ENCODE data around the gene C3AR1. TPM values are rescaled to one million over a fixed set of nuclear protein-coding genes. Genes with fewer than 3 reads are reported as not detected.

Gene C3AR1
- total RNA-seq, 1 experiment from 2014 or later = not detected

- Histone ChIP-seq H3K23ac (ENCODE audit: insufficient read length, low read depth, low read length) (no peak overlapping the region), H3K4me2 (ENCODE audit: insufficient read depth, insufficient read length, low read length) (peak overlapping the region; percentile 71), H2BK12ac (ENCODE audit: insufficient read length, low read depth, low read length) (no peak overlapping the region), H3K9ac (ENCODE audit: extremely low read depth, insufficient read length, low read length) (peak overlapping the region; percentile 51), H2BK5ac (ENCODE audit: insufficient read length, low read length) (no peak overlapping the region), H3K9me3 (ENCODE audit: control insufficient read depth, low read depth, low read length) (no peaks in the 10 kb centered on the region), H3K79me1 (ENCODE audit: insufficient read depth, low read depth, low read length, poor library complexity, severe bottlenecking) (no peaks in the 10 kb centered on the region), H2BK20ac (ENCODE audit: low read depth, low read length, poor library complexity, severe bottlenecking) (no peak overlapping the region), H3T11ph (ENCODE audit: low read length) (no peak overlapping the region), H3K18ac (ENCODE audit: insufficient read length, low read depth, low read length) (peak overlapping the region; percentile 36), H2AK5ac (ENCODE audit: insufficient read length, low read length) (no peak overlapping the region), H4K20me1 (ENCODE audit: control insufficient read depth, insufficient read depth, insufficient read length) (no peaks in the 10 kb centered on the region), H3K79me2 (ENCODE audit: insufficient read depth, low read length) (no peaks in the 10 kb centered on the region; the same call in 1 of the 2 replicates), H3K4me1 (ENCODE audit: insufficient read depth, low read length) (peaks cover 25% of the 10 kb centered on the region; the same call in 1 of the 2 replicates), H4K91ac (ENCODE audit: insufficient read length, low read depth, low read length) (no peak overlapping the region), H3K27me3 (ENCODE audit: insufficient read depth, low read length) (no peaks in the 10 kb centered on the region), H3K23me2 (ENCODE audit: insufficient read length, low read depth, low read length, poor library complexity, severe bottlenecking) (peaks cover 11% of the 10 kb centered on the region), H4K5ac (ENCODE audit: insufficient read length, low read depth, low read length) (no peak overlapping the region), H2AFZ (ENCODE audit: low read length) (no peak overlapping the region), H3K27ac (ENCODE audit: insufficient read length, low read depth, low read length) (no peak overlapping the region), H2BK15ac (ENCODE audit: low read depth, low read length) (no peak overlapping the region), H3K4ac (ENCODE audit: low read depth, low read length) (no peak overlapping the region), H3K14ac (ENCODE audit: insufficient read depth, low read length) (no peak overlapping the region; the same call in 1 of the 2 replicates), H3K56ac (ENCODE audit: insufficient read length, low read depth, low read length) (no peak overlapping the region), H4K8ac (replicated peaks; ENCODE audit: insufficient read length, low read depth, low read length) (no peak overlapping the region), H2BK120ac (ENCODE audit: low read depth, low read length, poor library complexity, severe bottlenecking) (no peak overlapping the region)
- Mint-ChIP-seq H3K27me3 (ENCODE audit: low read depth) (peaks cover 8% of the 10 kb centered on the region), H3K4me1 (peaks cover 50 to 57% of the 10 kb centered on the region in 2 experiments), H3K36me3 (ENCODE audit: insufficient read depth in 1 of 3, low read depth in 3 of 3) (no peaks in the 10 kb centered on the region; a peak in 1 of 7 replicates), H3K4me3 (peak overlapping the region; percentile 77 to 91), H3K9me3 (no peaks in the 10 kb centered on the region), H3K27ac (peak overlapping the region; percentile 23 to 84 (median 49); a peak in 3 of 7 replicates)
- no CpG with 5 or more reads among the region's 17 CpGs for WGBS (ENCODE audit: extremely low coverage, insufficient read length, low lambda C conversion rate)
- TF ChIP-seq, protein P1, sequence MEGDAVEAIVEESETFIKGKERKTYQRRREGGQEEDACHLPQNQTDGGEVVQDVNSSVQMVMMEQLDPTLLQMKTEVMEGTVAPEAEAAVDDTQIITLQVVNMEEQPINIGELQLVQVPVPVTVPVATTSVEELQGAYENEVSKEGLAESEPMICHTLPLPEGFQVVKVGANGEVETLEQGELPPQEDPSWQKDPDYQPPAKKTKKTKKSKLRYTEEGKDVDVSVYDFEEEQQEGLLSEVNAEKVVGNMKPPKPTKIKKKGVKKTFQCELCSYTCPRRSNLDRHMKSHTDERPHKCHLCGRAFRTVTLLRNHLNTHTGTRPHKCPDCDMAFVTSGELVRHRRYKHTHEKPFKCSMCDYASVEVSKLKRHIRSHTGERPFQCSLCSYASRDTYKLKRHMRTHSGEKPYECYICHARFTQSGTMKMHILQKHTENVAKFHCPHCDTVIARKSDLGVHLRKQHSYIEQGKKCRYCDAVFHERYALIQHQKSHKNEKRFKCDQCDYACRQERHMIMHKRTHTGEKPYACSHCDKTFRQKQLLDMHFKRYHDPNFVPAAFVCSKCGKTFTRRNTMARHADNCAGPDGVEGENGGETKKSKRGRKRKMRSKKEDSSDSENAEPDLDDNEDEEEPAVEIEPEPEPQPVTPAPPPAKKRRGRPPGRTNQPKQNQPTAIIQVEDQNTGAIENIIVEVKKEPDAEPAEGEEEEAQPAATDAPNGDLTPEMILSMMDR (conservative IDR thresholded peaks at IDR 0.05) = no peak
- peak; percentile 85 for DNase-seq
These were observed 32.8 kb downstream of the C3AR1 start for GRCh38 chr12:8033153-8034044.

Measured in H9 (cell line).